H1 (cell line): ENCODE results near the gene EXOSC1. TPM values are rescaled to one million over a fixed set of nuclear protein-coding genes. Genes with fewer than 3 reads are reported as not detected.

Source experiments
- TAF1 ChIP-seq: IDR thresholded peaks from 2 replicates; pipeline ENCODE4 v1.6.1; 2011; ENCODE audit warnings: mild to moderate bottlenecking, low read depth, low read length
- polyA plus RNA-seq, 7 experiments: library from polyadenylated mRNA; depleted of rRNA in 3 of 7; stranded (reverse) in 5 of 7; unstranded in 2 of 7; fragments of >200 nt in 5 of 7; fragments of 200-250 nt in 2 of 7; gene quantifications; 1 replicate in 5 of 7; 2 replicates in 1 of 7; 4 replicates in 1 of 7; pipeline versions ENCODE4 v1.2.1 to v1.2.3, GENCODE V29; 2011 to 2013; ENCODE audit warnings: missing spikeins in 2 of 7, mixed read lengths in 2 of 7
- total RNA-seq: library from RNA; stranded (reverse); fragmentation: NEBNext Ultra II Directional; extraction: Animal tissue kit (Norgen Biotek cat#: 25700); gene quantifications from 2 replicates; pipeline ENCODE4 v1.2.1, GENCODE V29; 2021

EXOSC1 gene
- total and polyA plus RNA-seq, 2 of the 8 experiments (the other 6 are each of a cell fraction or from before 2014, with no cell fraction given): 52.1 to 68.1 TPM

- peak; percentile 82 for TF ChIP-seq TAF1
Observed at GRCh38 chr10:97427571-97428179, 18.1 kb downstream of the EXOSC1 start (continued).
